Suprapubic skin (tissue), 3 donors: Measurements from ENCODE around the gene SLC6A11.

Source experiments
- POLR2A ChIP-seq, 2 donors: fragments of 450-650 bp; IDR thresholded peaks; one replicate each; pipeline ENCODE4 v1.6.1; 2017; ENCODE audit warnings: antibody characterized with exemption in 2 of 2, mild to moderate bottlenecking in 2 of 2, moderate library complexity in 2 of 2
- TF ChIP-seq, protein P1 (sequence below), 2 donors: fragments of 200-600 bp in 1 of 2; fragments of 450-650 bp in 1 of 2; sonication (generic) in 1 of 2; IDR thresholded peaks; one replicate each; pipeline ENCODE4 v1.5.1; 2016 to 2019; ENCODE audit warnings: antibody characterized with exemption in 2 of 2, mild to moderate bottlenecking in 1 of 2, moderate library complexity in 1 of 2

DNA sequence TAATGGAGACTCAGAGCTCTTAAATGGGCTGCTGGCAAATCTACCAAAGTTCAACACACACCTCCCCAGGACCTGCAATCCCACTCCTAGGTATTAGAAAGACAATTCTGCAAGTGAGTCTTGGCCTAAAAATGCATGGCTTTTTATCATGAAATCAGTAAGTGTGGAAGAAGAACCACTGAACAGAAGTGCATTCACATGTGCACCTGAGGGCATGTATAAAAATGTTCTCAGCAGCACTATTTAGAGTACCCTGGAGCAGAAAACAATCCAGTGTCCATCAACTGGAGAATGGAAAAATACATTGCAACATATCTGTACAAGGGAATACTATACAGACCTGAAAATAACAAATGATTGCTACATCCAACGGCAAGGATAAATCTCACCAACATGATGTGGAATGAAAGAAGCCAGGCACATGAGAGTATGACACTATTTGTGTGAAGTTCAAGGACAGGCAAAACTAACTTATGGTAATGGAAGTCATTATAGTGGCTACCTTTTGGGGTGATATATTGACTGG, 168.4 kb downstream of the SLC6A11 start:
- TF ChIP-seq POLR2A (IDR thresholded peaks at IDR 0.05), result no peak
- TF ChIP-seq, protein P1, sequence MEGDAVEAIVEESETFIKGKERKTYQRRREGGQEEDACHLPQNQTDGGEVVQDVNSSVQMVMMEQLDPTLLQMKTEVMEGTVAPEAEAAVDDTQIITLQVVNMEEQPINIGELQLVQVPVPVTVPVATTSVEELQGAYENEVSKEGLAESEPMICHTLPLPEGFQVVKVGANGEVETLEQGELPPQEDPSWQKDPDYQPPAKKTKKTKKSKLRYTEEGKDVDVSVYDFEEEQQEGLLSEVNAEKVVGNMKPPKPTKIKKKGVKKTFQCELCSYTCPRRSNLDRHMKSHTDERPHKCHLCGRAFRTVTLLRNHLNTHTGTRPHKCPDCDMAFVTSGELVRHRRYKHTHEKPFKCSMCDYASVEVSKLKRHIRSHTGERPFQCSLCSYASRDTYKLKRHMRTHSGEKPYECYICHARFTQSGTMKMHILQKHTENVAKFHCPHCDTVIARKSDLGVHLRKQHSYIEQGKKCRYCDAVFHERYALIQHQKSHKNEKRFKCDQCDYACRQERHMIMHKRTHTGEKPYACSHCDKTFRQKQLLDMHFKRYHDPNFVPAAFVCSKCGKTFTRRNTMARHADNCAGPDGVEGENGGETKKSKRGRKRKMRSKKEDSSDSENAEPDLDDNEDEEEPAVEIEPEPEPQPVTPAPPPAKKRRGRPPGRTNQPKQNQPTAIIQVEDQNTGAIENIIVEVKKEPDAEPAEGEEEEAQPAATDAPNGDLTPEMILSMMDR (IDR thresholded peaks at IDR 0.05), result no peak
